Adrenal gland (tissue), 12 donors: ENCODE measurements around the gene RTEL1. TPM values are rescaled to one million over a fixed set of nuclear protein-coding genes. Genes with fewer than 3 reads are reported as not detected.
"Not testable (repeated sequence)": the region's sequence is repeated elsewhere in the genome, so short reads cannot be mapped to it uniquely, and the experiment has no call there.

ENCODE experiments used
- DNase-seq, 7 donors: peaks; one replicate each; pipeline ENCODE4 v3.0.0-alpha.2; 2019 to 2020
- H3K27ac ChIP-seq, 5 donors: fragments of 200-600 bp; sonication (generic) in 4 of 5; 1 replicate in 3 of 5; 2 replicates in 2 of 5; pipeline versions ENCODE4 v1.5.1 to v1.8.0; 2016 to 2020; ENCODE audit warnings: mild to moderate bottlenecking in 1 of 5
- H3K27me3 ChIP-seq: fragments of 200-600 bp; 2 replicates; pipeline ENCODE4 v1.8.0; 2021
- H3K36me3 ChIP-seq, 2 donors: fragments of 200-600 bp; replicated peaks in 1 of 2; 1 replicate in 1 of 2; 2 replicates in 1 of 2; pipeline versions ENCODE4 v1.5.1 to v1.8.0; 2018 to 2022
- H3K4me1 ChIP-seq, 2 donors: fragments of 200-600 bp; replicated peaks in 1 of 2; 1 replicate in 1 of 2; 2 replicates in 1 of 2; pipeline versions ENCODE4 v1.5.1 to v1.8.0; 2018 to 2021
- H3K4me3 ChIP-seq, 4 donors: fragments of 200-600 bp; sonication (generic) in 3 of 4; one replicate each; pipeline ENCODE4 v1.5.1; 2016 to 2018
- H3K9me3 ChIP-seq, 3 donors: fragments of 200-600 bp; sonication (generic) in 1 of 3; replicated peaks in 1 of 3; 1 replicate in 2 of 3; 2 replicates in 1 of 3; pipeline versions ENCODE4 v1.5.1 to v1.8.0; 2016 to 2021
- POLR2A ChIP-seq, 2 donors: fragments of 450-650 bp; IDR thresholded peaks; one replicate each; pipeline ENCODE4 v1.6.1; 2017; ENCODE audit warnings: antibody characterized with exemption in 2 of 2, mild to moderate bottlenecking in 2 of 2, moderate library complexity in 1 of 2
- WGBS, 4 donors: extraction: QIAGEN DNeasy Blood & Tissue Kit in 2 of 4; methylation state at CpG; one replicate each; pipeline versions ENCODE4 v1.1.5 to v1.1.7; 2013 to 2017; 5-methylcytosine and 5-hydroxymethylcytosine counted together
- intact Hi-C, 2 donors: fragments of 100-400 bp; cut with DNase I; formaldehyde crosslinking; loops; one replicate each; pipeline versions ENCODE4 v1.14.1 to v1.15.0; 2022 to 2023
- polyA plus RNA-seq, 3 donors: library from polyadenylated mRNA; stranded (reverse); fragments of 200-250 nt in 2 of 3; fragments of 350-450 nt in 1 of 3; fragmentation: Illumina TruSeq in 1 of 3; extraction: RNeasy Lipid Tissue Mini Kit (QIAGEN cat#74804) in 1 of 3; gene quantifications; one replicate each; pipeline ENCODE4 v1.2.3, GENCODE V29; 2013 to 2014
- total RNA-seq, 9 donors: library from RNA; depleted of rRNA in 4 of 9; stranded (reverse); fragments of >200 nt in 4 of 9; fragments of 120-200 nt in 1 of 9; fragmentation: NEBNext Ultra II Directional in 1 of 9; extraction: Animal tissue kit (Norgen Biotek cat#: 25700) in 1 of 9; gene quantifications; one replicate each; pipeline versions ENCODE4 v1.1.0 to v1.2.4, GENCODE V29; 2013 to 2023
- TF ChIP-seq, protein P1 (sequence below), 6 experiments: fragments of 450-650 bp in 4 of 6; fragments of 200-600 bp in 2 of 6; sonication (generic) in 1 of 6; IDR thresholded peaks; 1 replicate in 5 of 6; 2 replicates in 1 of 6; pipeline versions ENCODE4 v1.5.1 to v1.8.0; 2016 to 2021; ENCODE audit warnings: antibody characterized with exemption in 6 of 6, mild to moderate bottlenecking in 2 of 6, moderate library complexity in 1 of 6
- donor health status: healthy with polysubstance abuse.
- donor health status: Bipolar disorder and iron deficiency.
- donor health status: DM: yes; HTN: yes; CAD: no.
- donor health status: DM: no; HTN: no; CAD: no.
- donor health status: DM: no; HTN: no; CAD: no.
- donor health status: DM: yes; HTN: yes; CAD: no.

Gene RTEL1
- total and polyA plus RNA-seq, 12 donors: 9.4 to 110 (median 32.1) TPM

- H3K4me3 ChIP-seq: peak overlapping the region; percentile 27 to 86 (median 72)
- H3K4me1 ChIP-seq: peaks cover 19 to 24% of the 10 kb centered on the region in 2 donors
- no peaks in the 10 kb centered on the region for H3K36me3 ChIP-seq
- peak overlapping the region; percentile 93 to 100 (median 95) for H3K27ac ChIP-seq
- H3K9me3 ChIP-seq: no peaks in the 10 kb centered on the region
- DNase-seq: peak; percentile 94 to 97 (median 95)
- no peaks in the 10 kb centered on the region for H3K27me3 ChIP-seq
- 0 to 2% (median 1%) methylated on average over 9 to 68 of the region's 68 CpGs; no CpG with 5 or more reads in 1 of the 4 donors for WGBS, 4 donors
- TF ChIP-seq POLR2A (IDR thresholded peaks at IDR 0.05): peak; percentile 20 to 81
- TF ChIP-seq, protein P1, sequence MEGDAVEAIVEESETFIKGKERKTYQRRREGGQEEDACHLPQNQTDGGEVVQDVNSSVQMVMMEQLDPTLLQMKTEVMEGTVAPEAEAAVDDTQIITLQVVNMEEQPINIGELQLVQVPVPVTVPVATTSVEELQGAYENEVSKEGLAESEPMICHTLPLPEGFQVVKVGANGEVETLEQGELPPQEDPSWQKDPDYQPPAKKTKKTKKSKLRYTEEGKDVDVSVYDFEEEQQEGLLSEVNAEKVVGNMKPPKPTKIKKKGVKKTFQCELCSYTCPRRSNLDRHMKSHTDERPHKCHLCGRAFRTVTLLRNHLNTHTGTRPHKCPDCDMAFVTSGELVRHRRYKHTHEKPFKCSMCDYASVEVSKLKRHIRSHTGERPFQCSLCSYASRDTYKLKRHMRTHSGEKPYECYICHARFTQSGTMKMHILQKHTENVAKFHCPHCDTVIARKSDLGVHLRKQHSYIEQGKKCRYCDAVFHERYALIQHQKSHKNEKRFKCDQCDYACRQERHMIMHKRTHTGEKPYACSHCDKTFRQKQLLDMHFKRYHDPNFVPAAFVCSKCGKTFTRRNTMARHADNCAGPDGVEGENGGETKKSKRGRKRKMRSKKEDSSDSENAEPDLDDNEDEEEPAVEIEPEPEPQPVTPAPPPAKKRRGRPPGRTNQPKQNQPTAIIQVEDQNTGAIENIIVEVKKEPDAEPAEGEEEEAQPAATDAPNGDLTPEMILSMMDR (IDR thresholded peaks at IDR 0.05): no peak
- intact Hi-C loops: no loop called here
These were observed 30.9 kb upstream of the RTEL1 start for GRCh38 chr20:63627129-63627750.

DNA sequence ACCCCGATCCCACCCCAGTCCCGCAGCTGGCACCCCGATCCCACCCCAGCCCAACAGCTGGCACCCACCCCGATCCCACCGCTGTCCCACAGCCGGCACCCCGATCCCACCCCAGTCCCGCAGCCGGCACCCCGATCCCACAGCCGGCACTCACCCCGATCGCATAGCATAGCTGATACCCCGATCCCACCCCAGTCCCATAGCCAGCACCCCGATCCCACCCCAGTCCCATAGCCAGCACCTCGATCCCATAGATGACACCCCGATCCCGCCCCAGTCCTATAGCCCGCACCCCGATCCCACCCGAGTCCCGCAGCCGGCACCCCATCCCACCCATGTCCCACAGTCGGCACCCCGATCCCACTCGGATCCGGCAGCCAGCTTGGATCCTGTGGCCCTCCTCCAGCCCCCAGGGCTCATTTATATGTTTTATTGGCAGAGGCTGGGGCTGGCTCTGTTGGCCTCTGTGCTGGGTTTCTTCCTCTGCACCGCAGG, 30.3 kb upstream of the RTEL1 start:
- peak overlapping the region in 3 of 5 donors; percentile 95 to 100 (median 95) for H3K27ac ChIP-seq
- intact Hi-C loops: no loop called here

GRCh38 chr20:63628246-63628975, 29.7 kb upstream of the RTEL1 start:
- intact Hi-C loops: no loop called here
- H3K9me3 ChIP-seq: no peaks in the 10 kb centered on the region
- H3K4me3 ChIP-seq: peak overlapping the region in 3 of 4 donors; percentile 38 to 86 (median 65)
- WGBS, 4 donors: 15 to 40% (median 24%) methylated on average over 17 to 22 of the region's 22 CpGs
- no peaks in the 10 kb centered on the region for H3K36me3 ChIP-seq
- peak overlapping the region in 3 of 5 donors; percentile 95 to 100 (median 95) for H3K27ac ChIP-seq
- peaks cover 15 to 19% of the 10 kb centered on the region in 2 donors for H3K4me1 ChIP-seq
- peak in 1 of 2 donors; percentile 57 for TF ChIP-seq POLR2A (IDR thresholded peaks at IDR 0.05)
- TF ChIP-seq, protein P1 (IDR thresholded peaks at IDR 0.05): no peak
- H3K27me3 ChIP-seq: no peaks in the 10 kb centered on the region
- DNase-seq: peak; percentile 59 to 85 (median 70)

More for the DNA sequence above, 30.3 kb upstream of the RTEL1 start:
- no peaks in the 10 kb centered on the region for H3K27me3 ChIP-seq
- peak in 1 of 7 donors; percentile 46 for DNase-seq
- TF ChIP-seq, protein P1 (IDR thresholded peaks at IDR 0.05): no peak
- TF ChIP-seq POLR2A (IDR thresholded peaks at IDR 0.05): no peak
- 4 to 18% (median 10%) methylated on average over 1 to 28 of the region's 28 CpGs for WGBS, 4 donors
- H3K9me3 ChIP-seq: no peaks in the 10 kb centered on the region
- peak overlapping the region in 3 of 4 donors; percentile 38 to 86 (median 65) for H3K4me3 ChIP-seq
- no peaks in the 10 kb centered on the region for H3K36me3 ChIP-seq
- peaks cover 15 to 19% of the 10 kb centered on the region in 2 donors for H3K4me1 ChIP-seq

DNA sequence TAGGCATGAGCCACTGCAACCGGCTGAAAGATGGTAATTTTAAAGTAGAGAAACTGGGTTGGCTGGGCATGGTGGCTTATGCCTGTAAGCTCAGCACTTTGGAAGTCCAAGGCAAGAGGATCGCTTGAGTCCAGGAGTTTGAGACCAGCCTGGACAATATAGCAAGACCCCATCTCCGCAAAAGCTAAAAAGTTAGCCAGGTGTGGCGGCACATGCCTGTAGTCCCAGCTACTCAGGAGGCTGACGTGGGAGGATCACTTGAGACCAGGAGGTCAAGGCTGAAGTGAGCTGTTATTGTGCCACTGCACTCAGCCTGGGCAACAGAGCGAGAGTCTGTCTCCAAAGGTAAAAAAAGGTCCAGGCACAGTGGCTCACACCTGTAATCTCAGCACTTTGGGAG, 27.2 kb upstream of the RTEL1 start:
- intact Hi-C loops, H3K36me3 ChIP-seq, H3K4me3 ChIP-seq, H3K9me3 ChIP-seq, H3K27me3 ChIP-seq: not testable (repeated sequence)
- Histone ChIP-seq H3K27ac (peak overlapping the region in 1 of 5 donors; percentile 34), H3K4me1 (peaks cover 11 to 16% of the 10 kb centered on the region in 2 donors)
- 74 to 91% (median 85%) methylated on average over 6 of the region's 6 CpGs for whole genome bisulfite sequencing, 4 donors
- peak in 1 of 7 donors; percentile 7 for DNase-seq

DNA sequence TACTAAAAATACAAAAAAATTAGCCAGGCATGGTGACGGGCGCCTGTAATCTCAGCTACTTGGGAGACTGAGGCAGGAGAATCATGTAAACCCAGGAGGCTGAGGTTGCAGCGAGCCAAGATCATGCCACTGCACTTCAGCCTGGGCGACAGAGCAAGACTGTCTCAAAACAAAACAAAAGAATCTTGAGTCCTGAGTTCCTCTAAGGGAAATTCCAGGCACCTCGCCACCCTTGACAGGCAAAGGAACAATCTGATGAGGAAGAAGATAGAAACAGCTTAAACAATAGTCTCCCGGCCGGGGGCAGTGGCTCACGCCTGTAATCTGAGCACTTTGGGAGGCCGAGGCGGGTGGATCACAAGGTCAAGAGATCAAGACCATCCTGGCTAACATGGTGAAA, 26.7 kb upstream of the RTEL1 start:
- 47 to 59% (median 55%) methylated on average over 9 to 10 of the region's 10 CpGs for WGBS, 4 donors
- H3K4me1 ChIP-seq: peaks cover 11 to 16% of the 10 kb centered on the region in 2 donors
- H3K4me3 ChIP-seq, H3K9me3 ChIP-seq, intact Hi-C loops, H3K27me3 ChIP-seq, H3K36me3 ChIP-seq, DNase-seq: not testable (repeated sequence)
- peak overlapping the region in 1 of 5 donors; percentile 34 for H3K27ac ChIP-seq
